ENCODE data around the gene RSU1. TPM values are rescaled to one million over a fixed set of nuclear protein-coding genes. Genes with fewer than 3 reads are reported as not detected.

The RSU1 gene
- total and polyA plus RNA-seq, 2 of the 13 experiments (the other 11 are each of a cell fraction or from before 2014, with no cell fraction given): 32.3 to 35.1 TPM

DNA sequence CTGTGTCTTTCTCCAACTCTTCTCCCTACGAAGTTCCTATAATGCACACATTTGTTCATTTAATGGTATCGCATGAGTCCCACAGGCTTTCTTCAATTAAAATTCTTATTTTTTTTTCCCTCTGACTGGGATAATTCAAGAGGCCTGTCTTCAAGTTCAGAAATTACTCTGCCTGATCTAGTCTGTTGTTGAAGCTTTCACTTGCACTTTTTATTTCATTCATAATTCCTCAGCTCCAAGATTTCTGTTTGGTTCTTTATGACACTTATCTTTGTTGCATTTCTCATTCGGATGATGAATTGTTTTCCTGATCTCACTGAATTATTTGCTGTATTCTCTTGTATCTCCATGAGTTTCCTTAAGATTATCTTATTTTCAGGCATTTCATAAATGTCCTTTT, 103.9 kb downstream of the RSU1 start:
- no peaks in the 10 kb centered on the region for H3K79me2 ChIP-seq (ENCODE audit: insufficient read depth, low read length)
- no peak overlapping the region for H3K9ac ChIP-seq (ENCODE audit: insufficient read depth, low read depth, low read length)
- no peaks in the 10 kb centered on the region for H4K20me1 ChIP-seq (ENCODE audit: insufficient read depth, low read length)
- FAIRE-seq (no peak), DNase-seq (ENCODE audit: low spot score) (no peak), ATAC-seq (no peak)
- in situ Hi-C loops (cut with HindIII; ENCODE audit: extremely low pct_ligation_motif_present, low pct_unique_long_range_greater_than_20kb) (no loop called here), intact Hi-C loops (cut with micrococcal nuclease; ENCODE audit: unreplicated experiment) (no loop called here)
- no peak overlapping the region for H2AFZ ChIP-seq (ENCODE audit: low read length)
- no peak overlapping the region for H3K4me2 ChIP-seq (ENCODE audit: low read depth, low read length)
- TF ChIP-seq FIP1L1 (IDR thresholded peaks at IDR 0.05; ENCODE audit: borderline replicate concordance, insufficient read depth, low read depth, low read length) (no peak), ZNF160 (CRISPR knock-in tag; IDR thresholded peaks at IDR 0.05) (peak; percentile 92), ZNF33B (CRISPR knock-in tag; IDR thresholded peaks at IDR 0.05) (no peak), TBP (CRISPR knock-in tag; IDR thresholded peaks at IDR 0.05) (no peak)
- TF ChIP-seq, protein P1, sequence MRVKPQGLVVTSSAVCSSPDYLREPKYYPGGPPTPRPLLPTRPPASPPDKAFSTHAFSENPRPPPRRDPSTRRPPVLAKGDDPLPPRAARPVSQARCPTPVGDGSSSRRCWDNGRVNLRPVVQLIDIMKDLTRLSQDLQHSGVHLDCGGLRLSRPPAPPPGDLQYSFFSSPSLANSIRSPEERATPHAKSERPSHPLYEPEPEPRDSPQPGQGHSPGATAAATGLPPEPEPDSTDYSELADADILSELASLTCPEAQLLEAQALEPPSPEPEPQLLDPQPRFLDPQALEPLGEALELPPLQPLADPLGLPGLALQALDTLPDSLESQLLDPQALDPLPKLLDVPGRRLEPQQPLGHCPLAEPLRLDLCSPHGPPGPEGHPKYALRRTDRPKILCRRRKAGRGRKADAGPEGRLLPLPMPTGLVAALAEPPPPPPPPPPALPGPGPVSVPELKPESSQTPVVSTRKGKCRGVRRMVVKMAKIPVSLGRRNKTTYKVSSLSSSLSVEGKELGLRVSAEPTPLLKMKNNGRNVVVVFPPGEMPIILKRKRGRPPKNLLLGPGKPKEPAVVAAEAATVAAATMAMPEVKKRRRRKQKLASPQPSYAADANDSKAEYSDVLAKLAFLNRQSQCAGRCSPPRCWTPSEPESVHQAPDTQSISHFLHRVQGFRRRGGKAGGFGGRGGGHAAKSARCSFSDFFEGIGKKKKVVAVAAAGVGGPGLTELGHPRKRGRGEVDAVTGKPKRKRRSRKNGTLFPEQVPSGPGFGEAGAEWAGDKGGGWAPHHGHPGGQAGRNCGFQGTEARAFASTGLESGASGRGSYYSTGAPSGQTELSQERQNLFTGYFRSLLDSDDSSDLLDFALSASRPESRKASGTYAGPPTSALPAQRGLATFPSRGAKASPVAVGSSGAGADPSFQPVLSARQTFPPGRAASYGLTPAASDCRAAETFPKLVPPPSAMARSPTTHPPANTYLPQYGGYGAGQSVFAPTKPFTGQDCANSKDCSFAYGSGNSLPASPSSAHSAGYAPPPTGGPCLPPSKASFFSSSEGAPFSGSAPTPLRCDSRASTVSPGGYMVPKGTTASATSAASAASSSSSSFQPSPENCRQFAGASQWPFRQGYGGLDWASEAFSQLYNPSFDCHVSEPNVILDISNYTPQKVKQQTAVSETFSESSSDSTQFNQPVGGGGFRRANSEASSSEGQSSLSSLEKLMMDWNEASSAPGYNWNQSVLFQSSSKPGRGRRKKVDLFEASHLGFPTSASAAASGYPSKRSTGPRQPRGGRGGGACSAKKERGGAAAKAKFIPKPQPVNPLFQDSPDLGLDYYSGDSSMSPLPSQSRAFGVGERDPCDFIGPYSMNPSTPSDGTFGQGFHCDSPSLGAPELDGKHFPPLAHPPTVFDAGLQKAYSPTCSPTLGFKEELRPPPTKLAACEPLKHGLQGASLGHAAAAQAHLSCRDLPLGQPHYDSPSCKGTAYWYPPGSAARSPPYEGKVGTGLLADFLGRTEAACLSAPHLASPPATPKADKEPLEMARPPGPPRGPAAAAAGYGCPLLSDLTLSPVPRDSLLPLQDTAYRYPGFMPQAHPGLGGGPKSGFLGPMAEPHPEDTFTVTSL (CRISPR knock-in tag; IDR thresholded peaks at IDR 0.05; ENCODE audit: borderline replicate concordance): no peak
- WGBS (ENCODE audit: low lambda C conversion rate): 97% methylated on average over 3 of the region's 3 CpGs
- H3K4me3 ChIP-seq (replicated peaks in 1 of 3; ENCODE audit: insufficient read depth in 1 of 3, low read depth in 2 of 3, low read length in 3 of 3): no peak overlapping the region
- no TSS peak for BruUV-seq (replicated peaks)
- POLR2A ChIA-PET: no interaction called here
- CTCF ChIA-PET (ENCODE audit: low intra/inter-chr PET ratio, low total read pairs): no interaction called here
- H3K4me1 ChIP-seq (ENCODE audit: insufficient read depth, low read length): no peaks in the 10 kb centered on the region
- H3K36me3 ChIP-seq (replicated peaks in 1 of 2; ENCODE audit: control insufficient read depth in 1 of 2, insufficient read depth in 2 of 2, low read length in 2 of 2): no peaks in the 10 kb centered on the region
- peaks cover 28% of the 10 kb centered on the region for H3K9me3 ChIP-seq (ENCODE audit: low read length)
- H3K27ac ChIP-seq (ENCODE audit: extremely low read length, insufficient read depth, low read length): no peak overlapping the region
- H3K27me3 ChIP-seq (ENCODE audit: control insufficient read depth in 1 of 2, insufficient read depth in 2 of 2, low read length in 2 of 2): no peaks in the 10 kb centered on the region

All from HepG2 (cell line).